HG03097 (cell line): ENCODE data around the gene SLIT3.
"Not testable (repeated sequence)": the region's sequence is repeated elsewhere in the genome, so short reads cannot be mapped to it uniquely, and the experiment has no call there.

Experiments used
- ATAC-seq: cut with Tn5 transposase; IDR thresholded peaks from one replicate; pipeline ENCODE4 v1.9.1; 2021; ENCODE audit not compliant: unreplicated experiment, low FRiP score

SLIT3 gene

DNA sequence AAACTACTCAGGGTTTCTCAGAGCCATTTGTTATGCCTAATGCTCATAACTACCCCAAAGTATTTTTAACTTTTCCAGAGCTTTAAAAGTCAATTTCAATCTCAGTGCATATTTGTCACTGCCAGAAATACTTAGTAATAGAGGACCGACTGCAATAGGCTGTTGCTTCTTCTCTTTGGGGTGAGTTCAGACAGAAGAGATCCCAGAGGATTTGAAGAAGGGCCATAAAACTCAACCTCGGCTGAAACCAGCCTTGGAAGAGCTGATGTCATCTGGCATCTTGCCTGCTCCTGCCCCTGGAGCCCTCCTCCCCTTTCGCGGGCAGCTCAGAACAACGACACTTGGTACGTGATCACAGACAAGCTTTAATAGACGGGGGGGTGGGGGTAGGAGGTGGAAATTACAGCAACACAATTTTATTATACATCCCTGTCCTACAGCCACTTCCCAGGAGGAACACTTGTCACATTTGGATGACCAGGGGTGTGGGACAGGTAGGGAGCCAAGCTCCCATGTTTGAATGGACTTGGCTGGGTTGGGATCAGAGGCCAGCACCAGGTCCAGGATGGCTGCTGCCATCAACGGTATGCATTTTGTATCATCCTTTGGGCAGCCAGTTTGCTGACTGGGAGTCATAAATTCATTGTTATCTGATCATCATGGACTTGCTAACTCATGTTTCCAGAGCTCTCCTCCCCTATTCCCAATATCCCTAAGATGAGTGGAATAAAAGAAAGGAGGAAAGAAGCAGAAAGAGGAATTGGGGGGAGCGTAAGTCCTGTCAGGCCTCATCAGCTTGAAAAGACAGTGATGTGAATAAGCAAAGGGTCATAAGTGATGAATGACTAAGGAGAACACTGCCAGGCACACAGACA lies 535.2 kb downstream of the SLIT3 start:
- ATAC-seq = no peak

DNA sequence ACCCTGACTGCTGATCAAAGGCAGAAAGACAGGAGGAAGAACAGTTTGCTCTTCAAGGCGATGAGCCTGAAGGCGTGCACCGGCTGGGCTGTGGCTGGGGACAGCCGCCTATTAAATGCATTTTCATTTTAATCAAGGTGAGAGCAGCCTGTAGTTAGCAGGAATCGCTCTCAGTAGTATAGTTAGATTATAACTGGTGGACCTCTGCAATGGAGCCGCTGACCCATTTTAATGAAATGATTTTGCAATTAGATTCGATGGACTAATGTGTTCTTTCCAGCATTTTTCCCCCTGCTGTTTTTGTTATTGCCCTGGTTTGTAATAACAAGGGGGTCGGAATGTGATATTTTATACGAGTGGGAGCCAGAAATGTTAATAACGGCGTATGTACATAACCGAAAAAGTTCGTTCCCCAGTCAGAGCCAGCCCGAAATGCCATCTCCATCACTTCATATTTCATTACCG lies 535.8 kb downstream of the SLIT3 start:
- ATAC-seq = no peak

DNA sequence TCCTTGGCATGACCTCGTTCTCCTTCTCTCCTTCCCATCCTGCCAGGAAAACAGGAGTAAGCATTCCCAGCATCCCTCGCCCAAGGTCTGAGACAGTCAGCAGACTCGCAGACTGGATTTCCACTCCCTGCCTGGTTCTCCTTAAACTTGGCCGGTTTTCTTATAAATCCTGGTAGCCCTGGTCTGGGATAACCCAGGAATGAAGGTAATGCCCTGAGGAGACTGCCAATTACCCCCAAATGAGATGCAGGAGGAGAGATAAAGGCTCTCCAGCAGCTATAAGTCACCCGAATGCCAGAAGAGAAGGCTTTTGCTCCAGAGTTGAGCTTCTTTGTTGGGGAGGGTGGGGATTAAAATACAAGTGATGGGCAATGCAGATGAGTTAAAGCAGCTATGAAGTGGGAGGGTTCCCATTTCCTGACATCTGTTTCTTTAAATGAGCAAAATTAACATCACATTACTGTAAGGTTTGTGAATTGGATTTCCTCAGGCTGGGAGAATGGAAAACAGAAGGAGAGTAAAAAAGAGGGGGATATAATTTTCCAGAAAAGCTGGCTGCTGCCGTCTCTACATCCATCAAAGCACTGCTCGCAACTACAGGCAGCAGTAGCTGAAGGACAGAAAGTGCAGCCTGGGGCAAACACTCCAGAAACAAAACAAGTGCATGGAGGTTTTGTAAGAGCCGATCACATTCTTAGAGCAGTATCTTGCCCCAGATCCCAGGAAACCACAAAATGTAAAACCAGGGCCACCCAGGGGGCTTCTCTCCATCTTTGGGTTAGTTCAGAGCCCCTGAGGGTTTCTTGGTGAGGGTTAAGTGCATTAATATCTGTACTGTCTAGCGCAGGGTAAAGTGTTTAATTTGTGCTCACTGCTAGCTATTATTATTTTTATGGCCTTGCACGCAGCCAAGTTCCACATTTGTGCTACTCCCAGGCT lies 544.2 kb downstream of the SLIT3 start:
- ATAC-seq = no peak

DNA sequence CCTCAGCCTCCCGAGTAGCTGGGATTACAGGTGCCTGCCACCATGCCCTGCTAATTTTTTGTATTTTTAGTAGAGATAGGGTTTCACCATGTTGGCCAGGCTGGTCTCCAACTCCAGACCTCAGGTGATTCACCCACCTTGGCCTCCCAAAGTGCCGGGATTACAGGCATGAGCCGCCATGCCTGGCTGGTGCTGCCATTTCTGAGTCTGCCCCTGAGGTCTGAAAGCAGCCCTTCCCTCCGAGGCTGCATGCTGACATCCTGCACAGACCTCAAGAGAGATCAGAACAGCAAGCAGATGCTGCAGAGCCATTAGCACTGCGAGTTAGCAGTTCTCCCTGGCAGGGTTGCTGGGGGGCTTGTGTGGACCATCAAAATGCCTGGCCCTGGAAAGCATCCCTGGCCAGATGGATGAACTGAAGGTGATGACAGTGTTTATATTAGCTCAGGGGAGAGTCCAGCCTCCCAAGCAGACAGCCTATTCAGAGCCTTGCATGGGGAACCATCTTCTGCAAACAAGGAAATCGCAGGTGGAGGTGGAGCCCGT lies 545.3 kb downstream of the SLIT3 start:
- no peak for ATAC-seq

DNA sequence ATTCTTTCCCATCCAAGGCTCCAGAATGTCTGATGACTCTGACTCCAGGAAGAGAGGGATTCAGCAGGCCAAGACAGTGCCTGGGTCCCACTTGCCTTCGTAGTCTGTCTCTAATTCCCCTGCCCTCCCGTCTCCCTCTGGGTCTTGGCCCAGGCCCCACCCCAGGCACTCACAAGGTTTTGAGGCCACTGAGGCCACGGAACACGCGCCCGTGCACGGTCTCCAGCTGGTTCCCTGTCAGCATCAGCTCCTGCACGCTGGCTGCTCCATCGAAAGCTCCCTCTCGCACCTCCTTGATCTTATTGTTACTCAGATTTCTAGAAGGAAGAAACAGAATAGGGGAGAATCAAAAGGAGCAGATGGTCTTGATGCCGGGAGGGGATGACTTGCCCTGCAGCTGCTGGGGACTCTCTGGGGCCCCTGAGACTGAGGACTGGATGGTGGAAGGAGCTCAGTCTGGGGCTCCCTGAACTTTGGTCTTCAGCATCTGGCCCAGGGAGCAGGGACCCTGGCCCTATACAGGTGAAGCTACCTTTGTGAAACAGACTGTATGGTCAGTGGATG lies 547.2 kb downstream of the SLIT3 start:
- no peak for ATAC-seq

DNA sequence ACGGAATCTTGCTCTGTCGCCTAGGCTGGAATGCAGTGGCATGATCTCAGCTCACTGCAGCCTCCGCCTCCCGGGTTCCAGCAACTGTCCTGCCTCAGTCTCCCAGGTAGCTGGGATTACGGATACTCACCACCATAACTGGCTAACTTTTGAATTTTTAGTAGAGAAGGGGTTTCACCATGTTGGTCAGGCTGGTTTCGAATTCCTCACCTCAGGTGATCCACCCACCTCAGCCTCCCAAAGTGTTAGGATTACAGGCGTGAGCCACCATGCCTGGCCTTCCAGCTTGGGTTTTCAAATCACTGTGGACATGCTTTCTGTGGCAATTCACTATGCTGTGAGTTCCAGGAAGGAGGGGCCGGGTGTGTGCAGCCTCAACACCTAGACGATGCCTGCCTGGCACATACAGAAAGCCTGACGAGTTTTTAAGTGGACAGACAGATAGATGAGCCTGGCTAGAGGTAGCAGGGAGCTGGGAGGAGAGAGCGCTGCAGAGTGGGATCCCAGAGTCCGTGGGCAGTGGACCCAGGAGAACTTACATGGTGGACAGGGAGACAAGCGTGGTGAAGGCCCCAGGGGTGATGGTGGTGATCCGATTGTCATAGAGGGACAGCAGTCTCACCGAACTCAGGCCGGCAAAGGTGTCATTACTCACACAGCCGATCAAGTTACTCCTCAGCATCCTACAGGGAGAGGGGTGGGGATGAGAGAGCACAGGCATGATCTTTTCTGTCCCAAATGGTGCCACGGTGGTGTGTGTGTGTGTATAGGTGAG lies 548.3 kb downstream of the SLIT3 start:
- ATAC-seq = no peak

DNA sequence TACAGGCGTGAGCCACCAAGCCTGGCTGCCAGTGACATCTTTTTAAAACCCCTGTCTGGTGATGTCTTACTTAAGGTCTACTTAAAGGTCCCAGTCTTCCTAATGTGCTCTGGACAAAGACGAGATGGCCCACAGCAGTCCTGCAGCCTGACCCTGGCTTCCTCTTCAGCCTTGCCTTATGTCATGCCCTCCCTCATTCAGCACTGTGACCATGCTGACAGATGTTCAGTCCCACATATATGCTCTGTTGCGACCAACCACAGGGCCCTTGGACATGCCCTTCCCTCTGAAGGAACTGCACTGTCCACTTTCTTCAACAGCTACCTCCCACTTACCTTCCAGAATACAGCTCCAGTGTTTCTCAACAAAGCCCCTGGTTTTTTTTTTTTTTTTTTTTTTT lies 548.9 kb downstream of the SLIT3 start:
- no peak for ATAC-seq

DNA sequence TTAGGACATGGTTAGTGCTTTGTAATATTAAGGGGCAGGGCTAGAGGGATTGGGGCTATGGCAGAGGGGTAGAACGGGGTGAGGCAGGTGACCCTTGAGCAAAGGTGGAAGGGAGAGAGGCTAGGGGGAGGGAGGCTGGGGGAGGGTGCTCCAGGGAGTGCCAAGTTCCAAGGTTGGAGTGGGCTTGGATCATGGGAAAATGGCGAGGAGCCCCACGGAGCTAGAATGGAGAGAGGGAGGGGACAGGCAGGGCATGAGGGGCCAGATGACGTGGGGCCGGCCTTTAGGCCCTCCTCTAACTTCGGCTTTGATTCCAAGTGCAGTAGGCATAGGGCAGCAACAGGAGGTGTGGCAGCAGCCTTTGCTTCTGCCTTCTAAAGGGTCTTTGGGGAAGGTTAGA lies 550.0 kb downstream of the SLIT3 start:
- ATAC-seq = no peak

DNA sequence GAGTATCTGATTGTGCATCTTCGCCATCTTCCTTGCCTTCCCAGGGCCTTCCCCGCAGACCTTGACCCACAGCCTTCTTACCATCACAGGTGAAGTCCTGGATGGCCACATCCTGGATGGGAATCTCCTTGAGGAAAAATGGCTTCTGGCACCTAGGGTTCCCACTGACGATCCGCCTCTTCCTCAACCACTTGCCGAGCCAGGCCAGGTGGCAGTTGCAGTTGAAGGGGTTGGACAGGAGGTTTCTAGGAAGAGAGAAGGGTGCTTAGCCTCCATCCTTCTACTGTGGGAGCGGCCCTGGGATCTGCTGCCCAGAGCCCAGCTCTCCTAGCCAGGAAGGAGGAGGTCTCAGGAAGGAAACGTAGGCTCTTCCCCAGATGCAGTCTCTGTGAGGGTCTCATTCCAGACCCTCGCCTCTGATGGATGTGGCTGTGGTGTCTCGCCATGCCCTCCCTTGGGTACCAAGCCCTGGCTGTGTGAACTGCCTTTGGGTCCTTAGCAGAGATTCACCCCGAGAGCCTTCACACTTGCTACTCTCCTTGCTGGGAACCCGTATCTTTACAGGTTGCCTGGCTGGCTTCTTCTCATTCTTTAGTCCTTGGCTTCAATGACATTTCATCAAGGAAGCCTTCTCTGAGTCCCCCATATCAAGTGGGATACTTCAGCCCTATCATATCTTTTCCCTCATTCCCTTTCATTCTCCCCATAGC lies 551.4 kb downstream of the SLIT3 start:
- ATAC-seq = no peak

DNA sequence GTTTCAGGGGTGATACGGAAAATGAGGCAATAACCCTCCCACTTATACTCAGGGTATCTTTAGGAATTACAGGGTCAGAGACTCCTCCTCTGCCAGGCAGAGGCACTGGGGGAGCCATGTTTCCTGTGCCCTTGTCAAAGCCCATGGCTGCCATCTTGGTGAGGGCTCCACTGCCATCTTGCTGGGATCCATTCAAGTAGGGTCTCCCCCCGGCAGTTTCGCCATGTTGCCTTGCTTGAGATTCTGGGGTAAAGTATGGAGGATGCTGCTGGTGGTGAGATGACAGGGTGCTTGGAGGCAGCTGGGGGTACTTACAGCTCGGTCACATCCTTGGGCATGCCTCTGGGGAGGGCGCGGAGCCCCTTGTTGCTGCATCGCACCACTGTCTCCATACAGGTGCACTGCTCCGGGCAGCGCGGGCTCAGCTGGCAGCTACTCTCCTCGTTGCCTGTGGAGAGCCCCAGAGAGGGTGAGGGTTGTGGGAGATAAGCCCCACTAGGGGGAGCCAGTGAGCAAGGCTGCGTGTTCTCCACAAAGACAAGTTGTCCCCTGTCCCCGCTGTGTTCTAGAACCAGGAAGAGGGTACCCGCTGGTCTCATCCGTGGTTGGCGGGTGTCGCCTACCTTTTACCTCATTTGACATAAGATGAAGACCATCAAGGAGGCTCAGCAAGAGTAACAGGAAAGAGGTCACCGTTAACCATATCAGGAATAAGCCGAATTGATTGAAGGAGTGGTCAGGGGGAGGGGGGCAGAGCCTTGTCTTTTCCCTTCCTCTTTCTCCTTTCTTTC lies 552.8 kb downstream of the SLIT3 start:
- no peak for ATAC-seq

DNA sequence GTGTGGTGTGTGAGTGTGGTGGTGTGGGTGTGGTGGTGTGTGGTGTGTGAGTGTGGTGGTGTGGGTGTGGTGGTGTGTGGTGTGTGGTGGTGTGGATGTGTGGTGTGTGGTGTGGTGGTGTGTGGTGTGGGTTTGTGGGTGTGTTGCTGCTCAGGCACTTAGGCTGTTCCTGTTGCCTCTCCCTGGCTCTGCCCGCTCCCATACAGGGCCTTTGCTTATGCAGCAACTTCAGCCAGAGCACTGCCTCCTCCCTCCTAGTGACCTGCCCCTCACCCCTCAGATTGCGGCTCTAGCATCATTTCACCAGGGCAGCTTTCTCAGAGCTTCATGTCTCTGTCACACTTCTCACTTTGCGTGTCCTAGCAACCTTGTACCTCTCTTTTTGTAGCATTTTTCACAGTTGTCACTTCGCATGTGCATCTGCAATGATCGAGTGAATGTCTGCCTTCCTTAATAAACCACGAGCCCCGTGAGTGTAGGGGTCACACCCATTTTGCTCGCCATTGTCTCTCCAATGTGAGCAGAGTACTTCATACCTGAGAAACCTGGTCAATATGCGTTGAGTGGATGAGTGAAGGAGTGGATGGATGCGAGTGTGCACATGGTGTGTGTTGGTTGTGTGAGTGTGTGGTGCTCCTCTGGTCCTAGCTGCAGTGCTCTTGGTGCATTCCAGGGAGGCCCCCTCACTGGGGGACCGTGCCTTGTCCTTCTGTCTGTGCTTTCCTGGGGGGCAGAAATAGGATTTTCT lies 553.9 kb downstream of the SLIT3 start:
- ATAC-seq = no peak

DNA sequence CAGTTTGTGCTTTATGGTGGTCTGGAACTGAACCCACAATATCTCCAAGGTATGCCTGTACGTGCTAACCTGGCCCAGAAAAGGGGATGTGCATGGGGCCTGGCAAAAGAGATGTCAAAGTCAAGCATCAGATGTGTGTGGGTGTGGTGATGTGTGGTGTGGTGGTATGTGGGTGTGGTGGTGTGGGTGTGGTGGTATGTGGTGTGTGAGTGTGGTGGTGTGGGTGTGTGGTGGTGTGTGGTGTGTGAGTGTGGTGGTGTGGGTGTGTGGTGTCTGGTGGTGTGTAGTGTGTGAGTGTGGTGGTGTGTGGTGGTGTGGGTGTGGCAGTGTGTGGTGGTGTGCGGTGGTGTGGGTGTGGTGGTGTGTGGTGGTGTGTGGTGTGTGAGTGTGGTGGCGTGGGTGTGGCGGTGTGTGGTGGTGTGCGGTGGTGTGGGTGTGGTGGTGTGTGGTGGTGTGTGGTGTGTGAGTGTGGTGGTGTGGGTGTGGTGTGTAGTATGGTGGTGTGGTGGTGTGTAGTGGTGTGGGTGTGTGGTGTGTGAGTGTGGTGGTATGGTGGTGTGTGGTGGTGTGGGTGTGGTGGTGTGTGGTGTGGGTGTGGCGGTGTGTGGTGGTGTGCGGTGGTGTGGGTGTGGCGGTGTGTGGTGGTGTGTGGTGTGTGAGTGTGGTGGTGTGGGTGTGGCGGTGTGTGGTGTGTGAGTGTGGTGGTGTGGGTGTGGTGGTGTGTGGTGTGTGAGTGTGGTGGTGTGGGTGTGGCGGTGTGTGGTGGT lies 554.6 kb downstream of the SLIT3 start:
- ATAC-seq = not testable (repeated sequence)

DNA sequence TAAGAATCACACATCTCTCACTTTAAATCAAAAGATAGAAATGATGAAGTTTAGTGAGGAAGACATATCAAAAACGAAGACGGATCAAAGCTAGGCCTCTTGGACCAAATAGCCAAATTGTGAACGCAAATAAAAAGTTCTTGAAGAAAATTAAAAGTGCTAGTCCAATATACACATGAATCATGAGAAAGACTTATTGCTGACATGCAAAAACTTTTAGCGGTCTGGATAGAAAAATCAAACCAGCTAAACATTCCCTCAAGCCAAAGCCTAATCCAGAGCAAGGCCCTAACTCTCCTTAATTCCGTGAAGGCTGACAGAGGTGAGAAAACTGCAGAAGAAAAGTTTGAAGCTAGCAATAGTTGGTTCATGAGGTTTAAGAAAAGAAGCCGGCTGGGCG lies 557.3 kb downstream of the SLIT3 start:
- ATAC-seq = no peak

DNA sequence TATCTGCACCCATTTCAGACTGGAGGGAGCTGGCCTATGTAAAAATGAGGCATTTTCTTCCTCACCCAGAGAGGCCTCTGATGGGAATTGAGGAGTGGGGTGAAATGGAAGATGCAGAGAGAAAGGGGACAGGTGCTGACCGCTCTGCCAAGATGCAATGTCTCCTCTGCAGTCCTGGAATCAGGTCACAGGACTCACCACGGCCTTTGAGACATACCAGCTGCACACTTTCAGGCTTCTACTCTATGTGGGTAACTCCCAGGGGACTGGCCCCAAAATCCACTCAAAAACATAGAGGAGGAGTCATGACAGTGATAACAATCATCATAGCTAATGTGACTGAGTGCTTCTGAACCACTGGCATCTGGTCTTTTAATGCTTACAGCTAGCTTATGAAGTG lies 558.6 kb downstream of the SLIT3 start:
- not testable (repeated sequence) for ATAC-seq

DNA sequence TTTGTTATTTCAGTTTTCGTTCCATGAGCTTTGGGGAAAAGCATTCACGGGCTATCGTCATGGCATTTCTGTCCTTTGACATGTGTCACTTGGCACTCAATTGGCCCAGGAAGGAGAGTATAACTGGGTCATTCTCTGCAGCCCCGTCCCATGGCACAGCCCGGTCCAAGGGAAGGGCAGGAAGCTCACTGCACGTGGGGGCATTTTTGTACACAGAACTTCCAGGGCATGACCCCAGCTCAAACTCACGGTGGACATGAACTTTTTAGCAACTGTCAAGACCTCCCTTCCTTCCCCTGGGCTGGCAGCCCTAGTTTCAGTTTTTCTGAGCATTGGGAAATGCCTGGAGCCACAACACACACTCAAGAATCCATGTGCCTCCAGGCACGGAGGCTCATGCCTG lies 560.1 kb downstream of the SLIT3 start:
- no peak for ATAC-seq

DNA sequence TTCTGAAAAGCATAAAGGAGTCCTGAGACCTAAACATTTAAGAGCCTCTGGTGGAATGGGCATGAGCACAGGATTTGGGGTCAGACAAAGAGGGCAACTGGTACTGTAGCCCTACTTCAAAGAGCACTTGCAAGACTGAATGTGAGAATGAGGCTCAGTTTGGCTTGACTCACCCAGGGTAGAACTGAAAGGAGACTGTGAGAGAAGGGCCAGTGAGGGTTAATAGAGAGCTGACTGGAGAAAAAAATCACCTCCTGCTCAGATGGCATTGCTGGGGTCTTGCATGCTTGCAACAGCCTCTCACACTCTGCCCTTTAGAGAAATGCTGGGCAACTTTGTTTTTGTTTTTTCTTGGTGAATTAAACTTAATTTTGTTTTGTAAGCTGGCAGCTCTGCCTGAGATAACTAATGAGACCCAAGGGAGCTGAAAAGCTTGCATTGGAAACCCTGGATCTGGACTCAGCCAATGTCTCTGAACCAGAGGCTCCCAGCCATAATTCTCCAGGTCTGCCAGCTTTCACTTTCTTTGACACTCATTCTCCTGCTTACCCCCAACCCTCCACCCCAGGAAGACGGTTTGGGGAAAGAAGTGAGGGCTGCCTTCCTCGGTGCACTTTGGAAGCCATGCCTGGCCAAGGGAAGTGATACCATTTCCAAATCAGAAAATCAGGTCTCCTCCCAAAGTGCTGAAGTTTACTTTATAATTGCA lies 560.7 kb downstream of the SLIT3 start:
- ATAC-seq = no peak

DNA sequence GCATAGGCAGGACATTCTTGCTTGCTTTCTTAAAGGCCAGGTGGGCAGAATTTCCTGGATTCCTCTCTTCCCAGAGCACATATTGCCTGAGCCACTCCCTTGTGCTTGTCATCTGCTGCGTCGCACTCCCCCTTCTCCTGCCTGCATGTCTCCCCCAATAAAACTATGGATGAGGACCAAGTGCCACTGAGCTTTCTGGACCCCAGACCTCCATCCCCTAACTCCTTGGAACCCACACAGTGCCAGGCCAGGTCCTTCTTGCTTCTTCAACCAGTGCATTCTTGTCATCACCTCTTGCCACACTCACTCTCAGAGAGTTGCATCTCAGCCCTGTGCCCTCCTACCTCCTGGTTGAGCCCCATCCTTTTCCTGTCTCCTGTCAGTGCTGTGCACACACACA lies 563.9 kb downstream of the SLIT3 start:
- no peak for ATAC-seq
